Coronary artery (tissue), 2 donors: ENCODE data around the gene USP20.

Experiments used
- DNase-seq: peaks from one replicate; pipeline ENCODE4 v3.0.0-alpha.2; 2017; ENCODE audit warnings: low spot score
- H3K27ac ChIP-seq, 2 donors: fragments of 200-600 bp; sonication (generic); one replicate each; pipeline ENCODE4 v1.5.1; 2016 to 2019
- H3K4me3 ChIP-seq: fragments of 200-600 bp; sonication (generic); 2 replicates; pipeline ENCODE4 v1.5.1; 2016; ENCODE audit warnings: mild to moderate bottlenecking, moderate library complexity
- TF ChIP-seq, protein P1 (sequence below): fragments of 200-600 bp; sonication (generic); IDR thresholded peaks from one replicate; pipeline ENCODE4 v1.5.1; 2019; ENCODE audit warnings: antibody characterized with exemption

The USP20 gene

DNA sequence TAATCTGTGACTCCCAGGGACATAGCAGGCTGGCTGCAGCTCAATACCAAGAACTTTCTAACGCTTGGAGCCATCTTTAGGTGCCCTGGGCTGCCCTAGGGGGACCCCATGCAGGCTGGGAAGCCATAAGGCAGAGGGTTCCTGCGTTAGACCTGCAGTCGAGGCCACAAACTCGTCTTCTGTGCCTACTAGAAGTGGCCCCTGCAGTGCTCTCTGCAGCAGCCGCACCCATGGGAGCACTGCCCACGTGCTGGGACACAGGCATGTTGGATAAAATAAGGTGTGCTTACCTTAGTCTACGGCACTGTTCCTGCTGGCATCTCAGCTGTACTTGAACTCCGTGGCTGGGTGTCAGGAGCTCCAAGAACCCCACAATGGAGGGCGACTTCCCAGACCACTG, 22.9 kb upstream of the USP20 start:
- Histone ChIP-seq H3K27ac (no peak overlapping the region), H3K4me3 (no peak overlapping the region)
- TF ChIP-seq, protein P1, sequence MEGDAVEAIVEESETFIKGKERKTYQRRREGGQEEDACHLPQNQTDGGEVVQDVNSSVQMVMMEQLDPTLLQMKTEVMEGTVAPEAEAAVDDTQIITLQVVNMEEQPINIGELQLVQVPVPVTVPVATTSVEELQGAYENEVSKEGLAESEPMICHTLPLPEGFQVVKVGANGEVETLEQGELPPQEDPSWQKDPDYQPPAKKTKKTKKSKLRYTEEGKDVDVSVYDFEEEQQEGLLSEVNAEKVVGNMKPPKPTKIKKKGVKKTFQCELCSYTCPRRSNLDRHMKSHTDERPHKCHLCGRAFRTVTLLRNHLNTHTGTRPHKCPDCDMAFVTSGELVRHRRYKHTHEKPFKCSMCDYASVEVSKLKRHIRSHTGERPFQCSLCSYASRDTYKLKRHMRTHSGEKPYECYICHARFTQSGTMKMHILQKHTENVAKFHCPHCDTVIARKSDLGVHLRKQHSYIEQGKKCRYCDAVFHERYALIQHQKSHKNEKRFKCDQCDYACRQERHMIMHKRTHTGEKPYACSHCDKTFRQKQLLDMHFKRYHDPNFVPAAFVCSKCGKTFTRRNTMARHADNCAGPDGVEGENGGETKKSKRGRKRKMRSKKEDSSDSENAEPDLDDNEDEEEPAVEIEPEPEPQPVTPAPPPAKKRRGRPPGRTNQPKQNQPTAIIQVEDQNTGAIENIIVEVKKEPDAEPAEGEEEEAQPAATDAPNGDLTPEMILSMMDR: no peak
- DNase-seq: no peak

DNA sequence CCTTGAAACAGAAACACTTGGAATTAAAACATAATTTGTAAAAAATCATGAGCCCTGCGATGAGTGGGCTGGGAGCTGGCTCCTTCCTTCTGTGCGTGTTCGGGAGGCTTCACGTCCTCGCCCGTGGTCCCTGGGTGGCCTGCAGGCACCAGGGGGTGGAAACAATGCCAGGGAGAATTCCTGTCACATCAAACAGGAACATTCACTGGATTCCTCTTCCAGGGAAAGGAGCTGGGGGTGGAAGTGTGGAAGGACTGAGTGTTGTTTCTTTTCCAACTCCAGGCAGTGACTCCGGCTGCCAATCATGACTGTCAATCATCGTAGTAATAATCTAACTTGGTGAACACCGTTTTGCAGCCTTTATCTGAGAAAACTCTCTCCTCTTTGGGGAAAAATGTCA, 21.6 kb upstream of the USP20 start:
- TF ChIP-seq, protein P1: no peak
- no peak for DNase-seq
- H3K27ac ChIP-seq: no peak overlapping the region
- H3K4me3 ChIP-seq: no peak overlapping the region

DNA sequence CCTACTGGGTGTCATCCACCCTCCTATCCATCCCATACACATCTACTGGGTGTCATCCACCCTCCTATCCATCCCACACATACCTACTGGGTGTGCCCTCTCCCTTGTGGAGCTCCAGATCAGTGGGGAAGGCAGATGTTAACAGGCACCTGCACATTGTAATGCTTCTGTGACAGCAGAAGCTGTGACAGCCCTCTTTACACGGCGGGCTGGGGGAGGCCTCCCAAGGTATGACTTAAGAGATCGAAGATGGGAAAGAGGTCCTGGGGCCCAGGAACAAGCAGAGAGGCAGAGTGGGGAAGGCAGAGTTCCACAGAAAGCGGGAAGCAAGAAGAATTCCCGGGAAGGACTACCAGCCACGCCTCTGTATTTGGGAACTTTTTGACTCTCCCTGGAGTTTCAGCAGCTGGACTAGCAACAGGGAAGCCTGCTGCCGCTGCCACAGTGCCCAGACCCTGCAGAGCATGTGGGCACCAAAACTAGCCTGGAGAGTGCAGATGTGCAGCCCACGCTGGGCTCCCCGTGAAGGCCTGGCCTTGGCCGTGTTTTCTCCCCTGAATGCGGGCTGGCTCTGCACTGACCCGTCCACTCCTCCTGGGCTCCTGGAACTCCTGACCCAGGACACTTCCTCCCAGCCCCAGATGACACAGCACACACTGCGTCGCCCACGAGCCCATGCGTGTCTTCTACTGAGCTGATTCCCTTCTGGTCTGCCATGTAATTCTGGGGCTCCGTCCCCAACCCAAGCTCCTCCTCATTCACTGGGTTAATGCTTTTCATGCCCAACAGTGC, 20.6 kb upstream of the USP20 start:
- DNase-seq: no peak
- no peak overlapping the region for H3K4me3 ChIP-seq
- TF ChIP-seq, protein P1: no peak
- H3K27ac ChIP-seq: no peak overlapping the region

DNA sequence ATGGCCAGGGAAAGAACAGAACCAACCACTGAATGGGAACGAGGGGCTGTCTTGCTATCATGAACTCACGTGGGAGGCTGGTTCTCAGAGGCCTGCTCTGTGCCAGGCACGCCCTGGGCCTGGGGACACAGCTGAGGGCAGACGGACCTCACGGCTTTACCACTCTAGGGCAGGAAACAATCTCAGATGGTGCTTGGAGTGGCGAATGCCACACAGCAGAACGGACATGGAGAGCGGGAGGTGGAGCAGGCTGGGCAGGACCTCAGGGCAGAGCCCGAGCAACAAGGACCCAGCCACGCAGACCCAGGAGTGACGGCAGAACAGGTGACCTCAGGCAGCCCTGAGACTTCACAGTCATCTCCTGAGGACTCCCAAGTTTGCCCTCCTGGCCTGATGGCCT, 20.0 kb upstream of the USP20 start:
- TF ChIP-seq, protein P1: no peak
- no peak overlapping the region for H3K4me3 ChIP-seq

DNA sequence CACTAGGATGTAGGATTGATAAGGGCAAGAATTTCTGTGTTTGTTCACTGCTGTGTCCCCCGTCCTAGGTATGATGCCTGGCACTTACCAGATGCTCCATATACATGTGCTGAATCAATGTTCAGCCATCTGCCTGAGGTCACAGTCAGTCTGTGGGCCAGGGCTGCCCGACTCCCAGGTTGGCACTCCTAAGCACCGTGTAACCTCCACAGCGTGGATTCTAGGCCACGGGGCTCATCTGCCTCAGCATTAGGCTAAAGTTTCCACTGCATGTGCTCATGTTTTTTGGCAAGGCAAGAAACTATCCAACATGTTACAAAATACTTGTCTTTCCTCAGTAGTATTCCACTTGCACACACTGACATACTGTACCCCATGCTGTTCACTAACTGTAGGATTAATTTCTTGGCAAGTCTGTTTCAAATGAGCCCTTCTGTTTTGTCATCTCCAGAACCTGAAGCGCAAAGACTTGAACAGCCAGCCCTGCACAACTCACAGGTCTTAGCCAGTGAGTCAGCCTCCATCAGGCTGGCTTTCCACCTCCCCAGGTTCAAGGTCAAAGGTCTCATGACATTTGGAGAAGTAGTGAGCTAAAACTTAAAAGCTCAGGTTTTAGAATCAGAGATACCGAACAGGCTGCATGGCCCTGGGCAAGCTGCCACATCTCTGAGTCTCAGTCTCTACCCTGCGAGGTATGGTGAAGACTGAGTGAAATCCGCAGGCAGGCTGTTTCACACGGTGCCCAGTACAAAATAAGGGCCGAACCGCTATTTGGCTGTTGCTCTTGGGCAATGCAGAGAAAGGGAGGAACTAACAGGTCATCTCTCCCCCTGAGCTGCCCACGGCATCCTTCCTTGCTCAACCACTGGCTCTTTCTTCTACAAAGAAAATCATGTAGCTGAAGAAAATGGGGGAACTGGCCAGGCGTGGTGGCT, 18.5 kb upstream of the USP20 start:
- no peak overlapping the region for H3K27ac ChIP-seq
- no peak overlapping the region for H3K4me3 ChIP-seq
- TF ChIP-seq, protein P1: no peak
- DNase-seq: no peak

More for the DNA sequence above, 20.0 kb upstream of the USP20 start:
- DNase-seq: no peak
- no peak overlapping the region for H3K27ac ChIP-seq

DNA sequence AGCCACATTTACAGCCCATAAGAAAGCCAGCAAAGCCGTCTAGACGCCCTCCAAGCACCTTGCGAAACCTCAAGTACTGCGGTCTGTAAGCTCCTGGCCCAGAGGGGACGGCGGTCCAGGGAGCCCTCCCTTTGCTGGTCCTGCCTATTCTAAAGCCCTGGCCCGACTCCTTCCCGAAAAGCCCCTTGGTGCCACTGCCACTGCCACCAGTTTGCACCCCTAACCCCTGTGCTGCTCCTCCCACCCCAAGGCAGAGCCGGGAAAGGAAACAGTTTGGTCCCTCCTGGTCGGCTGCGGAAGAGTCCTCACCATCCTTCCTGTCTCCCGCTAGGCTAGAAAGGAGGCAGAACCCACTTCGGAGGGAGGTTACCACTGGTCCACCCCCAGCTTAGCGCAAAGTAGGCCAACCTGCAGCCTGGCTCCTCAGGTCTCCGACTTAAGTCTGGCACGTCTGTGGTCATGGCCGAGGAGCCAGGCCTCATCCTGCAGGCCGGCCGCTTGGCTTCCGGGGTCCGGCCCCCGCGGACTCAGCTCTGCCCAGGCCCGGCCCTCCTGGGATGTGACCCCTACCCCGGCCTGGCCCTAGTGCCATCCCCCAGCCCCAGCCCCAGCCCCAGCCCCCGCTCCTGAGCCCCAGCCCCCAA, 12.2 kb upstream of the USP20 start:
- DNase-seq: no peak
- TF ChIP-seq, protein P1: no peak
- Histone ChIP-seq H3K4me3 (peak overlapping the region; percentile 92), H3K27ac (peak overlapping the region in 1 of 2 donors; percentile 91)
